ENCODE results near the gene HSP90AB1. TPM values are rescaled to one million over a fixed set of nuclear protein-coding genes. Genes with fewer than 3 reads are reported as not detected.
A peak's percentile ranks its signal among the peaks of the same experiment; 100 is the strongest.

Gene HSP90AB1
- total and polyA plus RNA-seq, 7 experiments from 2014 or later: 345 to 750 (median 377) TPM

GRCh38 chr6:44253307-44254101 lies 6.6 kb downstream of the HSP90AB1 start:
- peaks cover 0 to 9% (median 0%) of the 10 kb centered on the region in 11 donors for H3K9me3 Mint-ChIP-seq
- ChIA-PET CTCF (interaction anchor here (0.7 to 1.1 kb wide), 5 partner anchors 8 to 161 kb away, joined by 3 to 4 read pairs (median 3); partner anchors contain the start of gene SLC29A1), POLR2A (interaction anchor here (1.5 to 3.3 kb wide), 2 partner anchors 9 to 11 kb away, joined by 5 to 12 read pairs; partner anchors contain the start of gene NFKBIE)
- Histone ChIP-seq H3K9me3 (ENCODE audit: control insufficient read depth in 2 of 3, low read length in 3 of 3) (no peaks in the 10 kb centered on the region), H3K4me1 (ENCODE audit: control insufficient read depth in 2 of 2, insufficient read depth in 2 of 2, low read length in 2 of 2) (peaks cover 19 to 24% of the 10 kb centered on the region in 2 donors), H3K36me3 (ENCODE audit: control insufficient read depth in 2 of 3, insufficient read depth in 3 of 3, low read length in 3 of 3) (peaks cover 20 to 74% (median 41%) of the 10 kb centered on the region in 3 experiments), H3K27me3 (ENCODE audit: control insufficient read depth in 2 of 2, insufficient read depth in 2 of 2, low read length in 2 of 2) (no peaks in the 10 kb centered on the region), H3K4me3 (ENCODE audit: low read length) (no peak overlapping the region), H3K27ac (ENCODE audit: low read depth, low read length) (no peak overlapping the region)
- peak overlapping the region in 3 of 10 donors; percentile 1 to 23 (median 15) for H3K4me3 Mint-ChIP-seq
- no peaks in the 10 kb centered on the region for H3K27me3 Mint-ChIP-seq
- ATAC-seq: peak; percentile 24
- peak overlapping the region in 7 of 9 donors; percentile 9 to 90 (median 44) for H3K27ac Mint-ChIP-seq
- H3K4me1 Mint-ChIP-seq: peaks cover 34 to 90% (median 80%) of the 10 kb centered on the region in 7 donors
- peaks cover 15 to 60% (median 45%) of the 10 kb centered on the region in 5 donors for H3K36me3 Mint-ChIP-seq
- peak in 7 of 9 donors; percentile 48 to 63 (median 55) for DNase-seq
- intact Hi-C loops (cut with micrococcal nuclease): loop anchor here (1.0 kb wide), 1 partner anchor 81 kb away; no protein-coding TSS in a partner anchor

DNA sequence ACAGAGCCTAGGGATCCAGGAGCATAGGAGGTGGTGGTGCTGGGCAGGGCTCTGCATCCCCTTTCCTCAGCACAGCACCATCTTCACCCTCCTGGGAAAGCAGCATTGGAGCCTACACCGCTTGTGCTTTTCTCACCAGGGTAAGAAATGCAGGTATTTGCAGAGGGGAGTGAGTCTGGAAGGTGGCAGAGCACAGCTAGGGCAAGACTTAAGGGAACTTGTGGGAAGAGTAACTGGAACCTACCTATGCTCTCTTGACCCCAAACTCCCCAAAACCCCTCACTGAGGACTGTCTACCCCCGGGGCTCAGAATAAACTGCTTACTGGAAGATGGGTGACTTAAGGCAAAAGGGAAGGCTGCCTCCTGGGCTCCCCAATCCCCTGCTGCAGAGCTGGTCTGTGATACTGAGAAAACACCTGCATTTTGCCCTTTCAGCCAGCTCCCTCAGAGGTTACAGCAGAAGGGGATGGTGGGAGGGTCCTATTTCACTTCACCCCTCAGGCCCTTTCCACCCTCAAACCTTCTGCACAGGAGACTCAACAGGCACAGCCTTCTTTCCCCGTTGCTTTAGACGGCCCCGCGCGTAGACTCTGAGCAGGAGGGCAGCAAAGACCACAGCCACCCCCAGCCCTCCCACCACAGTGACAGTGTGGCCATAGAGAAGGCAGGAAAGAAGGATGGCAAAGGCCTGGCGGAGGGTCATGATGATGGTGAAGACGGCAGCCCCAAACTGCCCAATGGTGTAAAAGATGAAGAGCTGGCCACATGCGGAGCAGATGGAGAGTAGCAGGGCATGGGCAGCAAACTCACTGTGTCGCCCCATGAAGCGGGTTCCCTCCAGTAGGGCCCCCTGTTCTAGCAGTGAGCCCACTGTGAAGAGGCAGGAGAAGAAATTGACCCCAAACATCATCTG lies 7.5 kb downstream of the HSP90AB1 start:
- CTCF ChIA-PET: interaction anchor here (0.6 to 2.7 kb wide), 7 partner anchors 8 to 162 kb away, joined by 3 to 10 read pairs (median 3); partner anchors contain the start of gene SLC29A1
- Mint-ChIP-seq H3K4me3 (peak overlapping the region in 7 of 10 donors; percentile 1 to 87 (median 78)), H3K36me3 (peaks cover 14 to 56% (median 38%) of the 10 kb centered on the region in 5 donors), H3K9me3 (peaks cover 0 to 9% (median 0%) of the 10 kb centered on the region in 11 donors), H3K27me3 (no peaks in the 10 kb centered on the region), H3K27ac (peak overlapping the region; percentile 39 to 96 (median 80)), H3K4me1 (peaks cover 26 to 85% (median 73%) of the 10 kb centered on the region in 7 donors)
- intact Hi-C loops (cut with micrococcal nuclease): loop anchor here in 1 of 2 donors (5.0 kb wide), 1 partner anchor 1802 kb away; the partner anchor contains the start of gene TRERF1
- DNase-seq (no peak), ATAC-seq (no peak)
- POLR2A ChIA-PET: interaction anchor here (1.5 to 4.7 kb wide), 3 partner anchors 8 to 10 kb away, joined by 5 to 142 read pairs (median 12); partner anchors contain the start of genes HSP90AB1 and NFKBIE
- peaks cover 13 to 16% of the 10 kb centered on the region in 2 donors for H3K4me1 ChIP-seq (ENCODE audit: control insufficient read depth in 2 of 2, insufficient read depth in 2 of 2, low read length in 2 of 2)
- no peaks in the 10 kb centered on the region for H3K9me3 ChIP-seq (ENCODE audit: control insufficient read depth in 2 of 3, low read length in 3 of 3)
- H3K4me3 ChIP-seq (ENCODE audit: low read length): no peak overlapping the region
- no peaks in the 10 kb centered on the region for H3K27me3 ChIP-seq (ENCODE audit: control insufficient read depth in 2 of 2, insufficient read depth in 2 of 2, low read length in 2 of 2)
- no peak overlapping the region for H3K27ac ChIP-seq (ENCODE audit: low read depth, low read length)
- peaks cover 20 to 71% (median 31%) of the 10 kb centered on the region in 3 experiments for H3K36me3 ChIP-seq (ENCODE audit: control insufficient read depth in 2 of 3, insufficient read depth in 3 of 3, low read length in 3 of 3)

DNA sequence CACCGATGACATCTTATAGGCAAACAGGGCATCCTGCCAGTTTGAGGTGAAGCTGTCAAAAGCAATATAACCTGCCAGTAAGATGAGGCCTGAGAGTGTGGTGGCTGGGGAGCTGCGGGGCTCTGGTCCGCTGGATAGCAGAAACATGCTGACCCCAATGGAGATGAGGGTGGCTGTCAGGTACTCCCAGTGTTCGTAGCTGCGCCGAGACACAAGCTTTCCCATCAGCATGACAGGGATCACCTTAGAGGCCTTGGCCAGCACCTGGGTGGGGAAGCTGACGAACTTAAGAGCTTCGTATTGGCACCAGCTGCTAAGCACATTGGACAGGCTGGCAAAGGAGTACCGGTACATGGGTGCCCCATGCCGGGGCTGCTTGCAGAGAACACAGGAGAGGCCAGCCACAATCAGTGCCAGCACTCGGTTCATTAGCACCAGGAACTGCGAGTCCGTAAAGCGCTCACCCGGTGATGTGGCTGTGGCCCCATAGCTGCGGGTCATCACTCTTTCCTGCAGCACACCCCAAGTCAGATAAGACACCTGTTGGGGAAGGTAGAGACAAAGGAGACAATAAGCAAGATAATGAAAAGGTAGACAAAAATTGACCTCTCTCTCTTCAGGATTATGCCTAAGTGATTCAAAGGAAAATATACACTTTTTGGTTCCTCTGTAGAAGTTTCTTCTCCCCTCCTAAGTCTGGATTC lies 8.4 kb downstream of the HSP90AB1 start:
- Histone ChIP-seq H3K9me3 (ENCODE audit: control insufficient read depth in 2 of 3, low read length in 3 of 3) (no peaks in the 10 kb centered on the region), H3K36me3 (ENCODE audit: control insufficient read depth in 2 of 3, insufficient read depth in 3 of 3, low read length in 3 of 3) (peaks cover 20 to 69% (median 25%) of the 10 kb centered on the region in 3 experiments), H3K4me1 (ENCODE audit: control insufficient read depth in 2 of 2, insufficient read depth in 2 of 2, low read length in 2 of 2) (peaks cover 13 to 16% of the 10 kb centered on the region in 2 donors), H3K4me3 (ENCODE audit: low read length) (no peak overlapping the region), H3K27me3 (ENCODE audit: control insufficient read depth in 2 of 2, insufficient read depth in 2 of 2, low read length in 2 of 2) (no peaks in the 10 kb centered on the region), H3K27ac (ENCODE audit: low read depth, low read length) (peak overlapping the region; percentile 87)
- Mint-ChIP-seq H3K27ac (peak overlapping the region; percentile 75 to 96 (median 88)), H3K4me3 (peak overlapping the region; percentile 78 to 93 (median 86)), H3K36me3 (peaks cover 8 to 48% (median 30%) of the 10 kb centered on the region in 5 donors), H3K9me3 (peaks cover 0 to 9% (median 0%) of the 10 kb centered on the region in 11 donors), H3K27me3 (no peaks in the 10 kb centered on the region), H3K4me1 (peaks cover 24 to 77% (median 65%) of the 10 kb centered on the region in 7 donors)
- no peak for ATAC-seq
- CTCF ChIA-PET: interaction anchor here (0.6 to 2.7 kb wide), 4 partner anchors 11 to 50 kb away, joined by 3 to 10 read pairs (median 6); no protein-coding TSS in a partner anchor
- POLR2A ChIA-PET: interaction anchor here (3.3 to 4.7 kb wide), 2 partner anchors 9 to 10 kb away, joined by 12 to 142 read pairs; partner anchors contain the start of genes HSP90AB1 and NFKBIE
- intact Hi-C loops (cut with micrococcal nuclease): loop anchor here in 1 of 2 donors (5.0 kb wide), 1 partner anchor 1803 kb away; the partner anchor contains the start of gene TRERF1
- no peak for DNase-seq

- Mint-ChIP-seq H3K9me3 (peaks cover 0 to 9% (median 0%) of the 10 kb centered on the region in 11 donors), H3K4me3 (peak overlapping the region; percentile 78 to 93 (median 86)), H3K4me1 (peaks cover 25 to 72% (median 64%) of the 10 kb centered on the region in 7 donors), H3K27ac (peak overlapping the region; percentile 75 to 96 (median 88)), H3K36me3 (peaks cover 6 to 49% (median 26%) of the 10 kb centered on the region in 5 donors), H3K27me3 (no peaks in the 10 kb centered on the region)
- peak overlapping the region; percentile 87 for H3K27ac ChIP-seq (ENCODE audit: low read depth, low read length)
- CTCF ChIA-PET: interaction anchor here (0.7 to 2.7 kb wide), 10 partner anchors 9 to 124 kb away, joined by 3 to 22 read pairs (median 5); partner anchors contain the start of gene HSP90AB1
- no peaks in the 10 kb centered on the region for H3K9me3 ChIP-seq (ENCODE audit: control insufficient read depth in 2 of 3, low read length in 3 of 3)
- POLR2A ChIA-PET: interaction anchor here (0.8 to 4.7 kb wide), 10 partner anchors 9 to 124 kb away, joined by 3 to 142 read pairs (median 5); partner anchors contain the start of genes AARS2, HSP90AB1 and NFKBIE
- H3K4me1 ChIP-seq (ENCODE audit: control insufficient read depth in 2 of 2, insufficient read depth in 2 of 2, low read length in 2 of 2): peaks cover 13 to 16% of the 10 kb centered on the region in 2 donors
- no peak for ATAC-seq
- H3K4me3 ChIP-seq (ENCODE audit: low read length): peak overlapping the region; percentile 74
- peak in 1 of 9 donors; percentile 28 for DNase-seq
- H3K27me3 ChIP-seq (ENCODE audit: control insufficient read depth in 2 of 2, insufficient read depth in 2 of 2, low read length in 2 of 2): no peaks in the 10 kb centered on the region
- intact Hi-C loops (cut with micrococcal nuclease): loop anchor here in 1 of 2 donors (2.0 to 5.0 kb wide), 2 partner anchors 17 to 1804 kb away; partner anchors contain the start of gene TRERF1
- peaks cover 14 to 68% (median 17%) of the 10 kb centered on the region in 3 experiments for H3K36me3 ChIP-seq (ENCODE audit: control insufficient read depth in 2 of 3, insufficient read depth in 3 of 3, low read length in 3 of 3)
Observed at GRCh38 chr6:44255871-44256774, 9.2 kb downstream of the HSP90AB1 start.

DNA sequence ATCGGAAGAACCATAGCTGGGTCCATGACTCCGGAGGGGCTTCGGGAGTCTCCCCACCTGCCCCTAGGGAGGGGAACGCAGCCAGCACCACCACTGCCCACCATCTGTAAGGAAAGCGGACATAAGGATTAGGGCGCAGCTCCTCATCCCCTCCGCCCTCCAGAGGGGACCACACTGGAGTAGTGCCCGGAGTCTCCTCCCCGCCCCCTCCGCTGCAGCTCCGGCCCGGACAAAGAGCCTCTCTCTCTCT lies 9.8 kb downstream of the HSP90AB1 start:
- Histone ChIP-seq H3K4me1 (ENCODE audit: control insufficient read depth in 2 of 2, insufficient read depth in 2 of 2, low read length in 2 of 2) (peaks cover 13 to 16% of the 10 kb centered on the region in 2 donors), H3K27me3 (ENCODE audit: control insufficient read depth in 2 of 2, insufficient read depth in 2 of 2, low read length in 2 of 2) (no peaks in the 10 kb centered on the region), H3K27ac (ENCODE audit: low read depth, low read length) (peak overlapping the region; percentile 87), H3K9me3 (ENCODE audit: control insufficient read depth in 2 of 3, low read length in 3 of 3) (no peaks in the 10 kb centered on the region), H3K4me3 (ENCODE audit: low read length) (peak overlapping the region; percentile 74), H3K36me3 (ENCODE audit: control insufficient read depth in 2 of 3, insufficient read depth in 3 of 3, low read length in 3 of 3) (peaks cover 12 to 62% (median 12%) of the 10 kb centered on the region in 3 experiments)
- intact Hi-C loops (cut with micrococcal nuclease): loop anchor here (1.0 to 5.0 kb wide), 6 partner anchors 9 to 1804 kb away; partner anchors contain the start of genes HSP90AB1 (in 2 of the 2), NFKBIE (in 2 of the 2) and TRERF1 (in 1 of the 2)
- Mint-ChIP-seq H3K27ac (peak overlapping the region; percentile 75 to 96 (median 88)), H3K4me1 (peaks cover 25 to 68% (median 62%) of the 10 kb centered on the region in 7 donors), H3K27me3 (no peaks in the 10 kb centered on the region), H3K36me3 (peaks cover 4 to 45% (median 23%) of the 10 kb centered on the region in 5 donors), H3K9me3 (peaks cover 0 to 9% (median 0%) of the 10 kb centered on the region in 11 donors), H3K4me3 (peak overlapping the region; percentile 78 to 93 (median 86))
- ChIA-PET CTCF (interaction anchor here (0.7 to 2.7 kb wide), 11 partner anchors 8 to 124 kb away, joined by 3 to 22 read pairs (median 5); partner anchors contain the start of genes AARS2 and HSP90AB1), POLR2A (interaction anchor here (0.6 to 4.7 kb wide), 11 partner anchors 8 to 125 kb away, joined by 3 to 142 read pairs (median 4); partner anchors contain the start of genes AARS2, HSP90AB1 and NFKBIE)
- ATAC-seq (no peak), DNase-seq (no peak)

Data from naive thymus-derived CD4-positive, alpha-beta T cell (primary cell).